Gastrocnemius medialis (tissue), 4 donors: ENCODE results near the gene DYRK1B. TPM values are rescaled to one million over a fixed set of nuclear protein-coding genes. Genes with fewer than 3 reads are reported as not detected.

ENCODE experiments used
- ATAC-seq, 2 donors: fragments of 150-250 bp; one replicate each; pipeline ENCODE4 v1.9.1; 2016
- DNase-seq, 2 donors: peaks; one replicate each; pipeline ENCODE4 v3.0.0-alpha.2; 2019
- H3K27ac ChIP-seq, 4 donors: fragments of 200-600 bp; sonication (generic); 1 replicate in 1 of 4; 2 replicates in 3 of 4; pipeline ENCODE4 v1.5.1; 2016 to 2018; ENCODE audit warnings: mild to moderate bottlenecking in 2 of 4, moderate library complexity in 1 of 4
- H3K27me3 ChIP-seq, 3 donors: fragments of 200-600 bp; sonication (generic) in 2 of 3; 1 replicate in 1 of 3; 2 replicates in 2 of 3; pipeline versions ENCODE4 v1.5.1 to v1.6.0; 2016 to 2019; ENCODE audit warnings: mild to moderate bottlenecking in 1 of 3, moderate library complexity in 1 of 3
- H3K36me3 ChIP-seq, 2 donors: fragments of 200-600 bp; sonication (generic) in 1 of 2; one replicate each; pipeline ENCODE4 v1.5.1; 2017 to 2018
- H3K4me1 ChIP-seq, 2 donors: fragments of 200-600 bp; sonication (generic) in 1 of 2; one replicate each; pipeline ENCODE4 v1.5.1; 2016 to 2017; ENCODE audit warnings: mild to moderate bottlenecking in 2 of 2
- H3K4me3 ChIP-seq, 4 donors: fragments of 200-600 bp; sonication (generic) in 3 of 4; 1 replicate in 1 of 4; 2 replicates in 3 of 4; pipeline ENCODE4 v1.5.1; 2016 to 2019; ENCODE audit warnings: mild to moderate bottlenecking in 2 of 4
- H3K9me3 ChIP-seq, 3 donors: fragments of 200-600 bp; sonication (generic) in 2 of 3; 1 replicate in 1 of 3; 2 replicates in 2 of 3; pipeline ENCODE4 v1.5.1; 2016 to 2019
- POLR2A ChIP-seq, 2 donors: fragments of 450-650 bp; IDR thresholded peaks; one replicate each; pipeline ENCODE4 v1.6.1; 2017; ENCODE audit warnings: antibody characterized with exemption in 2 of 2, mild to moderate bottlenecking in 2 of 2, moderate library complexity in 2 of 2
- in situ Hi-C, 4 donors: fragments of 200-750 bp; cut with MboI; loops; one replicate each; pipeline versions ENCODE4 v1.15.0 to v1.8.0; 2017; ENCODE audit warnings: low sequenced_read_pairs in 4 of 4
- intact Hi-C: fragments of 100-400 bp; cut with DNase I; formaldehyde crosslinking; loops from one replicate; pipeline ENCODE4 v1.15.1; 2023; ENCODE audit warnings: low total_unique reads
- total RNA-seq, 4 donors: library from RNA; depleted of rRNA; stranded (reverse); fragments of >200 nt; gene quantifications; one replicate each; pipeline versions ENCODE4 v1.1.0 to v1.2.3, GENCODE V29; 2016
- TF ChIP-seq, protein P1 (sequence below), 5 experiments: fragments of 450-650 bp in 3 of 5; fragments of 200-600 bp in 2 of 5; sonication (generic) in 2 of 5; IDR thresholded peaks in 4 of 5; conservative IDR thresholded peaks in 1 of 5; 1 replicate in 4 of 5; 2 replicates in 1 of 5; pipeline ENCODE4 v1.5.1; 2016 to 2019; ENCODE audit warnings: antibody characterized with exemption in 5 of 5, mild to moderate bottlenecking in 3 of 5, moderate library complexity in 3 of 5

DYRK1B gene
- total RNA-seq, 4 donors from 2014 or later: 39.6 to 68.7 (median 61.8) TPM

DNA sequence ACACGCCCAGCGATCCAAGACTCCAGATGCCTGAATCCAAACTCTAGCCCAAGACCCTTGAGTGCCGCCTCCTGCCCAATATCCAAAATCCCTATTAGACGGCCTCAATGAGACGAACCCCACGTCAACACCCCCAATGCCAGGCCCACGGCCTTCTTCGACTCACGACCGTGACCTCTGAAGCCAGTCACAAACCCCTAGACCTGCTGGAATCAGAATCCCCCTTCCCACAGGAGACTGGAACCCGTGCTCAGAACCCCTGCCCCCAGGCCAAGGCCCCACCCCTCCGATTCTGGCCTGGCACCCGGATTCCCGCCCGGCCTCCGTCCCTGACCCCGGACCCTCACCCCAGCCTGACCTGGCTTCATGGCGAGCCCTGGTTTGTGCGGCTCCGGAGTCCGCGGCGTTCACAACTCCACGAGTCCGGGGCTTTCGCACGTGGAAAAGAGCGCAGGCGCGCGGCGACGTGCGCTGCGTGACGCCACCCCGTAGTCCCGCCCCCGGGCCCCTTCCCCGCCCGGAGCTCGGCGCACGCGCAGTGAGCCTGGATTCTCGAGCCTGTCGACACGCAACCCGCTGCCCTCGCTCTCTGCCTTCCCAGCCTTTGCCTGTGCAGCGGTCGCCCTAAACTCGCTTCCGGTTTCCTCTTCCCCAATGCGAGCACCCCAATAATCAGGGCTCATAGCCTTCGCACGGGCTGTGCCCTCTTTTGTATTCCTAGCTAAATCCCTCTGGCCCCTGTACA lies 12.1 kb upstream of the DYRK1B start, which contains the start of gene FBL:
Gene FBL (minus strand): TSS at position 447 of the 745 bp plus-strand sequence. CDS start 79 bp downstream, at position 368.
- H3K4me1 ChIP-seq: peaks cover 38 to 50% of the 10 kb centered on the region in 2 donors
- H3K36me3 ChIP-seq: no peaks in the 10 kb centered on the region
- TF ChIP-seq, protein P1, sequence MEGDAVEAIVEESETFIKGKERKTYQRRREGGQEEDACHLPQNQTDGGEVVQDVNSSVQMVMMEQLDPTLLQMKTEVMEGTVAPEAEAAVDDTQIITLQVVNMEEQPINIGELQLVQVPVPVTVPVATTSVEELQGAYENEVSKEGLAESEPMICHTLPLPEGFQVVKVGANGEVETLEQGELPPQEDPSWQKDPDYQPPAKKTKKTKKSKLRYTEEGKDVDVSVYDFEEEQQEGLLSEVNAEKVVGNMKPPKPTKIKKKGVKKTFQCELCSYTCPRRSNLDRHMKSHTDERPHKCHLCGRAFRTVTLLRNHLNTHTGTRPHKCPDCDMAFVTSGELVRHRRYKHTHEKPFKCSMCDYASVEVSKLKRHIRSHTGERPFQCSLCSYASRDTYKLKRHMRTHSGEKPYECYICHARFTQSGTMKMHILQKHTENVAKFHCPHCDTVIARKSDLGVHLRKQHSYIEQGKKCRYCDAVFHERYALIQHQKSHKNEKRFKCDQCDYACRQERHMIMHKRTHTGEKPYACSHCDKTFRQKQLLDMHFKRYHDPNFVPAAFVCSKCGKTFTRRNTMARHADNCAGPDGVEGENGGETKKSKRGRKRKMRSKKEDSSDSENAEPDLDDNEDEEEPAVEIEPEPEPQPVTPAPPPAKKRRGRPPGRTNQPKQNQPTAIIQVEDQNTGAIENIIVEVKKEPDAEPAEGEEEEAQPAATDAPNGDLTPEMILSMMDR (IDR thresholded peaks at IDR 0.05 in 4 of 5, conservative IDR thresholded peaks at IDR 0.05 in 1 of 5): no peak
- peak; percentile 72 to 75 for TF ChIP-seq POLR2A (IDR thresholded peaks at IDR 0.05)
- DNase-seq (peak; percentile 86 to 93), ATAC-seq (peak; percentile 88 to 91)
- peak within 1 kb of the TSS; percentile 78 to 99 (median 88) for H3K4me3 ChIP-seq
- no peaks in the 10 kb centered on the region for H3K27me3 ChIP-seq
- in situ Hi-C loops: loop anchor here in 3 of 4 donors (10.0 to 25.0 kb wide), 4 partner anchors 129 to 409 kb away; partner anchors contain the start of genes RPS16 (in 2 of the 3), SUPT5H (in 2 of the 3), EID2 (in 1 of the 3) and EID2B (in 1 of the 3)
- H3K27ac ChIP-seq: peak within 1 kb of the TSS; percentile 93 to 96 (median 96)
- intact Hi-C loops: loop anchor here (1.0 to 10.0 kb wide), 3 partner anchors 53 to 301 kb away; partner anchors contain the start of genes EID2 and PSMC4
- no peaks in the 10 kb centered on the region for H3K9me3 ChIP-seq

DNA sequence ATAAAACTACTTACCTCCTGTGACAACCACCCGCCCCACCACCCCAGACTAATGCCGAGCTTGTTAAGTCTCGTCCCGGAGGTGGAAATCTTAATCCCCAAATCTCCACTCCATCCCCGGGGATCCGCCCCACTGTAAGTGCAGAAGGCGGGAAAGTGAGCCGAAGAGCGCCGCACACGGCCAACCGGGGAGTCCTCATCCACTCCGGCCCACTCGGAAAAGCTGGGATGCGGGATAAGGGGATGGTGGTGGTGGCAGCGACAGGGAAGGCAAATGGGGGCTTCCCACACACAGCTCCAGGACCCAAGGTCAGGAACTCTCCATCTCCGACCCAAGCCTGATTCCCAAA lies 11.6 kb upstream of the DYRK1B start:
- no peak for TF ChIP-seq POLR2A (IDR thresholded peaks at IDR 0.05)
- intact Hi-C loops: loop anchor here (10.0 kb wide), 1 partner anchor 301 kb away; the partner anchor contains the start of gene EID2
- H3K4me3 ChIP-seq: peak overlapping the region; percentile 78 to 99 (median 88)
- no peak for DNase-seq
- H3K9me3 ChIP-seq: no peaks in the 10 kb centered on the region
- no peaks in the 10 kb centered on the region for H3K27me3 ChIP-seq
- in situ Hi-C loops: loop anchor here in 3 of 4 donors (10.0 to 25.0 kb wide), 4 partner anchors 129 to 408 kb away; partner anchors contain the start of genes RPS16 (in 2 of the 3), SUPT5H (in 2 of the 3), EID2 (in 1 of the 3) and EID2B (in 1 of the 3)
- peak overlapping the region; percentile 93 to 96 (median 96) for H3K27ac ChIP-seq
- H3K4me1 ChIP-seq: peaks cover 38 to 50% of the 10 kb centered on the region in 2 donors
- no peaks in the 10 kb centered on the region for H3K36me3 ChIP-seq
- peak in 1 of 2 donors; percentile 19 for ATAC-seq

DNA sequence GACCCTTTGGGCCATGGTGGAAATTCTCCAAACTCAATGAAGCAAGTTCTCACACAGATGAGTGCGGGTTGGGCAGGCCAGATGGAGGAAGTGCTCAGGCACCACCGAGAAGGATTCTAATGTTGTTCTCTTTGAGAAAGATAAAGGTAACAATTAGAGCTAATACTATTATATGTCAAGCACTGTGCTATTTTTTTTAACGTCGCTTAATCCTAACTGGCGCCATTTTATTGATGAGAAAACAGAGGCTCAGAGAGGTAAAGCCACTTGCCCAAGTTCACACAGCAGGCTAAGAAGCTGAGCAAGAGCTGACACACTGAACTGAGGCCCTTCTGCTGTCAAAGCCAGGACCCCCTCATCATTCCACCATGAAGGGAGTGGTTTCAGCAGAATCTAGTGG lies 11.2 kb upstream of the DYRK1B start:
- DNase-seq (no peak), ATAC-seq (no peak)
- H3K36me3 ChIP-seq: no peaks in the 10 kb centered on the region
- H3K27ac ChIP-seq: peak overlapping the region; percentile 93 to 96 (median 96)
- no peaks in the 10 kb centered on the region for H3K9me3 ChIP-seq
- intact Hi-C loops (loop anchor here (10.0 kb wide), 1 partner anchor 300 kb away; the partner anchor contains the start of gene EID2), in situ Hi-C loops (loop anchor here in 3 of 4 donors (10.0 to 25.0 kb wide), 4 partner anchors 130 to 408 kb away; partner anchors contain the start of genes RPS16 (in 2 of the 3), SUPT5H (in 2 of the 3), EID2 (in 1 of the 3) and EID2B (in 1 of the 3))
- peak overlapping the region; percentile 78 to 99 (median 88) for H3K4me3 ChIP-seq
- TF ChIP-seq POLR2A (IDR thresholded peaks at IDR 0.05): no peak
- TF ChIP-seq, protein P1 (IDR thresholded peaks at IDR 0.05 in 4 of 5, conservative IDR thresholded peaks at IDR 0.05 in 1 of 5): no peak
- peaks cover 38 to 50% of the 10 kb centered on the region in 2 donors for H3K4me1 ChIP-seq
- H3K27me3 ChIP-seq: no peaks in the 10 kb centered on the region

- Histone ChIP-seq H3K4me1 (peaks cover 45 to 50% of the 10 kb centered on the region in 2 donors), H3K9me3 (no peaks in the 10 kb centered on the region), H3K27me3 (no peaks in the 10 kb centered on the region), H3K36me3 (peaks cover 0 to 4% of the 10 kb centered on the region in 2 donors), H3K4me3 (no peak overlapping the region), H3K27ac (peak overlapping the region in 3 of 4 donors; percentile 32 to 96 (median 93))
- no peak for TF ChIP-seq POLR2A (IDR thresholded peaks at IDR 0.05)
- TF ChIP-seq, protein P1 (IDR thresholded peaks at IDR 0.05 in 4 of 5, conservative IDR thresholded peaks at IDR 0.05 in 1 of 5): peak; percentile 52 to 71 (median 59)
- in situ Hi-C loops (loop anchor here (5.0 to 25.0 kb wide), 6 partner anchors 52 to 407 kb away; partner anchors contain the start of genes PSMC4 (in 2 of the 4), RPS16 (in 2 of the 4), SUPT5H (in 2 of the 4) and EID2 (in 1 of the 4)), intact Hi-C loops (loop anchor here (10.0 kb wide), 1 partner anchor 299 kb away; the partner anchor contains the start of gene EID2)
- ATAC-seq: no peak
- no peak for DNase-seq
These were observed 10.2 kb upstream of the DYRK1B start for GRCh38 chr19:39843919-39844793.
